Kidney (tissue), 14 donors: ENCODE measurements around the gene TNFRSF14. TPM values are rescaled to one million over a fixed set of nuclear protein-coding genes. Genes with fewer than 3 reads are reported as not detected.

Experiments used
- DNase-seq, 5 donors: peaks; one replicate each; pipeline ENCODE4 v3.0.0-alpha.2; 2013 to 2020
- FAIRE-seq: peaks from 2 replicates; lab custom pipeline; 2012; peaks lifted over from hg19 to GRCh38; lab: Jason Lieb, UNC
- H3K27ac ChIP-seq, 2 donors: one replicate each; pipeline ENCODE4 v1.7.0; 2013; ENCODE audit warnings: low read depth in 2 of 2, low read length in 2 of 2, inconsistent platforms in 1 of 2
- H3K27me3 ChIP-seq: one replicate; pipeline ENCODE4 v1.7.1; 2013; ENCODE audit warnings: low read length, inconsistent platforms; ENCODE audit not compliant: control insufficient read depth, insufficient read depth
- H3K36me3 ChIP-seq, 3 donors: one replicate each; pipeline versions ENCODE4 v1.7.0 to v1.7.1; 2013; ENCODE audit warnings: low read length in 3 of 3, control low read depth in 1 of 3, inconsistent platforms in 1 of 3; ENCODE audit not compliant: insufficient read depth in 3 of 3, control insufficient read depth in 2 of 3
- H3K4me1 ChIP-seq, 3 donors: one replicate each; pipeline versions ENCODE4 v1.7.0 to v1.7.1; 2013; ENCODE audit warnings: low read length in 3 of 3, inconsistent platforms in 1 of 3, low read depth in 1 of 3; ENCODE audit not compliant: control insufficient read depth in 2 of 3, insufficient read depth in 2 of 3
- H3K4me3 ChIP-seq, 3 donors: one replicate each; pipeline versions ENCODE4 v1.7.0 to v1.8.1; 2013; ENCODE audit warnings: low read length in 3 of 3, control low read depth in 1 of 3, inconsistent platforms in 1 of 3
- H3K9ac ChIP-seq, 3 donors: one replicate each; pipeline versions ENCODE4 v1.7.0 to v1.7.1; 2013; ENCODE audit warnings: low read length in 3 of 3, control low read depth in 1 of 3, inconsistent platforms in 1 of 3
- H3K9me3 ChIP-seq, 3 donors: one replicate each; pipeline versions ENCODE4 v1.7.0 to v1.7.1; 2013; ENCODE audit warnings: low read length in 3 of 3, control low read depth in 1 of 3, inconsistent platforms in 1 of 3; ENCODE audit not compliant: control insufficient read depth in 2 of 3, insufficient read depth in 1 of 3
- intact Hi-C: fragments of 100-400 bp; cut with DNase I; formaldehyde crosslinking; loops from one replicate; pipeline ENCODE4 v1.11.1; 2022
- polyA plus RNA-seq: library from polyadenylated mRNA; stranded (reverse); fragments of 350-450 nt; fragmentation: Illumina TruSeq; extraction: RNeasy Lipid Tissue Mini Kit (QIAGEN cat#74804); gene quantifications from one replicate; pipeline ENCODE4 v1.2.3, GENCODE V29; 2014; ENCODE audit warnings: low read depth, low replicate concordance; ENCODE audit not compliant: insufficient read depth
- total RNA-seq: library from RNA; stranded (reverse); fragmentation: NEBNext Ultra II Directional; extraction: Animal tissue kit (Norgen Biotek cat#: 25700); gene quantifications from one replicate; pipeline ENCODE4 v1.2.1, GENCODE V29; 2021
- TF ChIP-seq, protein P1 (sequence below): IDR thresholded peaks from 3 replicates; pipeline ENCODE4 v1.5.1; 2012; ENCODE audit warnings: mild to moderate bottlenecking, moderate library complexity, borderline replicate concordance; ENCODE audit not compliant: insufficient read depth; ENCODE audit errors: extremely low read depth
- donor health status: control.
- donor health status: control.
- donor health status: control.
- donor health status: control.
- donor health status: control.
- donor health status: DM: yes; HTN: yes; CAD: no.
- donor health status: Normal renal cell carcinoma (clear cell type).

TNFRSF14 gene
- total and polyA plus RNA-seq, 2 donors from 2014 or later: 95.0 to 99.1 TPM

GRCh38 chr1:2582391-2582790 lies 26.2 kb downstream of the TNFRSF14 start:
- intact Hi-C loops: no loop called here

DNA sequence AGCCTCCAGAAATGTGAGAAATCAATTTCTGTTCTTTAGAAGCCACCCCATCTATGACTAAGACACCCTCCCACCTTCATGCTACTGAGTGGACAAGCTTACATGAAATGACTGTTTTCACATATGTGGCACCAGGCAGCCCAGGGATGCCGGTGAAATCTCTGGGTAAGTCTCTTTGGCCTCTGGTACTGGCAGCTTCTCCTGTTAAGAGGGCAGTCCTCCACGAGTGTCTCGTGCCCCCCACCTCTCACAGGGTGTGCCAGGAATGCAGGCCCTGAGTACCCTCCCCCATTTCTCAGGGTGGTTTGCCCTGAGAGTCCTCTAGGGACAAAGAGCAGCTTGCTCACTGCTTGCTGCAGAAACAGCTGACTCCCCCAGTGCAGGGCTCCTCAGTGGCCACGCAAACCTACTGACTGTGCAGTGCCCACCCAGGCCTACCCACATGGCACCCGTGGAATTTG lies 27.2 kb downstream of the TNFRSF14 start:
- intact Hi-C loops: no loop called here
- Histone ChIP-seq H3K27ac (no peak overlapping the region), H3K4me1 (peaks cover 3 to 18% (median 12%) of the 10 kb centered on the region in 3 donors), H3K9ac (peak overlapping the region in 1 of 3 donors; percentile 34), H3K27me3 (no peaks in the 10 kb centered on the region), H3K9me3 (no peaks in the 10 kb centered on the region), H3K4me3 (peak overlapping the region in 1 of 3 donors; percentile 23), H3K36me3 (no peaks in the 10 kb centered on the region)
- DNase-seq (peak in 3 of 5 donors; percentile 43 to 66 (median 65)), FAIRE-seq (no peak)
- TF ChIP-seq, protein P1, sequence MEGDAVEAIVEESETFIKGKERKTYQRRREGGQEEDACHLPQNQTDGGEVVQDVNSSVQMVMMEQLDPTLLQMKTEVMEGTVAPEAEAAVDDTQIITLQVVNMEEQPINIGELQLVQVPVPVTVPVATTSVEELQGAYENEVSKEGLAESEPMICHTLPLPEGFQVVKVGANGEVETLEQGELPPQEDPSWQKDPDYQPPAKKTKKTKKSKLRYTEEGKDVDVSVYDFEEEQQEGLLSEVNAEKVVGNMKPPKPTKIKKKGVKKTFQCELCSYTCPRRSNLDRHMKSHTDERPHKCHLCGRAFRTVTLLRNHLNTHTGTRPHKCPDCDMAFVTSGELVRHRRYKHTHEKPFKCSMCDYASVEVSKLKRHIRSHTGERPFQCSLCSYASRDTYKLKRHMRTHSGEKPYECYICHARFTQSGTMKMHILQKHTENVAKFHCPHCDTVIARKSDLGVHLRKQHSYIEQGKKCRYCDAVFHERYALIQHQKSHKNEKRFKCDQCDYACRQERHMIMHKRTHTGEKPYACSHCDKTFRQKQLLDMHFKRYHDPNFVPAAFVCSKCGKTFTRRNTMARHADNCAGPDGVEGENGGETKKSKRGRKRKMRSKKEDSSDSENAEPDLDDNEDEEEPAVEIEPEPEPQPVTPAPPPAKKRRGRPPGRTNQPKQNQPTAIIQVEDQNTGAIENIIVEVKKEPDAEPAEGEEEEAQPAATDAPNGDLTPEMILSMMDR: no peak

More at GRCh38 chr1:2582391-2582790, 26.2 kb downstream of the TNFRSF14 start:
- Histone ChIP-seq H3K36me3 (no peaks in the 10 kb centered on the region), H3K27me3 (no peaks in the 10 kb centered on the region), H3K4me1 (peaks cover 3 to 24% (median 11%) of the 10 kb centered on the region in 3 donors), H3K27ac (no peak overlapping the region), H3K9me3 (no peaks in the 10 kb centered on the region), H3K9ac (no peak overlapping the region), H3K4me3 (no peak overlapping the region)
- DNase-seq: peak in 4 of 5 donors; percentile 47 to 72 (median 64)
- no peak for FAIRE-seq
- TF ChIP-seq, protein P1: no peak

DNA sequence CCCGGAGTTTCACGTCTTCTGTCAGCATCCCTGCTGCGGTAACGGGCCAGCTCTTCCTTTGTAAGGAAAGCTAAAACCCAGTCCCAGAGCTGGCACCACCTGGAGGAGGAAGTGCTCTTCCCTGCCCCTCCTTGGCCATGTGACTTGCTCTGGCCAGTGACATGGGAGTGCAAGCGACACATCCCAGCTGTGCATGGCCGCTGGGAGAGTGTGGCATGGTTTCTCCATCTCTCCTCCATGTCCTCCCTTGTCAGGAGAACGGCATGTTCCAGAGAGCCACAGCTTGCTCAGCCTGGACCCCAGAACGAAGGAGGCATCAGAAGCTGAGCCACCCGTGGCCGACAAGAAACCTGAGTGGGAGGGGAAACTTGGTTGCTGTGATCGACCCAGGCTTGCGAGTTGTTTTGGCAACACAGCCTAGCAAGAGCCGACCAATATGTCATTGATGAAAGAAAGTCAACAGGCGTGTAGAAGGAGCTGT lies 27.7 kb downstream of the TNFRSF14 start:
- peak in 4 of 5 donors; percentile 29 to 80 (median 58) for DNase-seq
- H3K27ac ChIP-seq: no peak overlapping the region
- no peaks in the 10 kb centered on the region for H3K27me3 ChIP-seq
- peak overlapping the region in 2 of 3 donors; percentile 19 to 23 for H3K4me3 ChIP-seq
- peak overlapping the region in 1 of 3 donors; percentile 34 for H3K9ac ChIP-seq
- TF ChIP-seq, protein P1: no peak
- FAIRE-seq: no peak
- H3K9me3 ChIP-seq: no peaks in the 10 kb centered on the region
- H3K4me1 ChIP-seq: peaks cover 3 to 18% (median 12%) of the 10 kb centered on the region in 3 donors
- intact Hi-C loops: no loop called here
- H3K36me3 ChIP-seq: no peaks in the 10 kb centered on the region
